Adrenal gland (tissue), 5 donors: ENCODE results near the gene SPRR4.

ENCODE experiments used
- CTCF ChIP-seq, 6 experiments: fragments of 450-650 bp in 4 of 6; fragments of 200-600 bp in 2 of 6; sonication (generic) in 1 of 6; IDR thresholded peaks; 1 replicate in 5 of 6; 2 replicates in 1 of 6; pipeline versions ENCODE4 v1.5.1 to v1.8.0; 2016 to 2021; ENCODE audit warnings: antibody characterized with exemption in 6 of 6, mild to moderate bottlenecking in 2 of 6, moderate library complexity in 1 of 6
- POLR2A ChIP-seq, 2 donors: fragments of 450-650 bp; IDR thresholded peaks; one replicate each; pipeline ENCODE4 v1.6.1; 2017; ENCODE audit warnings: antibody characterized with exemption in 2 of 2, mild to moderate bottlenecking in 2 of 2, moderate library complexity in 1 of 2
- donor health status: DM: no; HTN: no; CAD: no.

DNA sequence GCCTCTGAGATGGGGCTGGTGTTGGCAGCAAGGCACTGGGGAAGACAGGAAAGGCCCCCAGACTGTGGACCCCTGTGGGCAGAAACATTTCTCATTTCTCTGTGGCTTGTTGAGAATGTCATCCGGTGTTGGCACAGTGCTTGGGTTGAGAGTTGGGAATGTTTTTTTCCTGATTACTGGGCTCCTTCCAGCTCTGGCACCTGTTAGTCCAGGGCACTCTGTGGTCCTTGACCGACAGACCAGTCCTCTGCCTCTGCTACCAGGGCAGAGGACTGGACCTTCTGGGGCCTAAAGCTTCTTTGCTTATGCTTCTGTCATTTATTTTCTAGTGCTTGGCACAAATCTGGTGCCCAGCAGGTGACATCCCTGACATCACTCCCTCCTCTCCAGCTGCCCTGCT, 28.3 kb upstream of the SPRR4 start:
- TF ChIP-seq CTCF (IDR thresholded peaks at IDR 0.05) (no peak), POLR2A (IDR thresholded peaks at IDR 0.05) (no peak)
